ENCODE measurements around the gene ZBTB46. TPM values are rescaled to one million over a fixed set of nuclear protein-coding genes. Genes with fewer than 3 reads are reported as not detected.

Gene ZBTB46
- total RNA-seq, 4 donors from 2014 or later: 15.9 to 39.9 (median 27.7) TPM

DNA sequence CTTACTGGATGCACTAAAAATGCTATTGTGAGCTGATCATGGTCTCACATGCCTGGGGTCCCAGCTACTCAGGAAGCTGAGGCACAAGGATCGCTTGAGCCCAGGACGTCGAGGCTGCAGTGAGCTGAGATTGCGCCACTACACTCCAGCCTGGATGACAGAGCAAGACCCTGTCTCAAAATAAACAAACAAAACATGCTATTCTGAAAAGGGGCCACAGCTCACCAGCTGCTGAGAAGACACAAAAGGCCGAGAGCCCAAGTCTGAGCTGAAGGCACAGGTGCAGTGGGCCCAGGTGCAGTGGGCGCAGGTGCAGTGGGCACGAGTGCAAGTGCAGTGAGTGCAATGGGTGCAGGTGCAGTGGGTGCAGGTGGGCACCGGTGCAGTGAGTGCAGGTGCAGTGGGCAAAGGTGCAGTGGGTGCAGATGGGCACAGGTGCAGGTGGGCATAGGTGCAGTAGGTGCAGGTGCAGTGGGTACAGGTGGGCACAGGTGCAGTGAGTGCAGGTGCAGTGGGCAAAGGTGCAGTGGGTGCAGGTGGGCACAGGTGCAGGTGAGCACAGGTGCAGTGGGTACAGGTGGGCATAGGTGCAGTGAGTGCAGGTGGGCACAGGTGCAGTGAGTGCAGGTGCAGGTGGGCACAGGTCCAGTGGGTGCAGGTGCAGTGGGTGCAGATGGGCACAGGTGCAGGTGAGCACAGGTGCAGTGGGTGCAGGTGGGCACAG is 16.0 kb downstream of the ZBTB46 start:
- no peaks in the 10 kb centered on the region for H3K36me3 ChIP-seq
- DNase-seq: no peak
- 73 to 77% methylated on average over 8 of the region's 8 CpGs for WGBS, 2 donors
- TF ChIP-seq, protein P1, sequence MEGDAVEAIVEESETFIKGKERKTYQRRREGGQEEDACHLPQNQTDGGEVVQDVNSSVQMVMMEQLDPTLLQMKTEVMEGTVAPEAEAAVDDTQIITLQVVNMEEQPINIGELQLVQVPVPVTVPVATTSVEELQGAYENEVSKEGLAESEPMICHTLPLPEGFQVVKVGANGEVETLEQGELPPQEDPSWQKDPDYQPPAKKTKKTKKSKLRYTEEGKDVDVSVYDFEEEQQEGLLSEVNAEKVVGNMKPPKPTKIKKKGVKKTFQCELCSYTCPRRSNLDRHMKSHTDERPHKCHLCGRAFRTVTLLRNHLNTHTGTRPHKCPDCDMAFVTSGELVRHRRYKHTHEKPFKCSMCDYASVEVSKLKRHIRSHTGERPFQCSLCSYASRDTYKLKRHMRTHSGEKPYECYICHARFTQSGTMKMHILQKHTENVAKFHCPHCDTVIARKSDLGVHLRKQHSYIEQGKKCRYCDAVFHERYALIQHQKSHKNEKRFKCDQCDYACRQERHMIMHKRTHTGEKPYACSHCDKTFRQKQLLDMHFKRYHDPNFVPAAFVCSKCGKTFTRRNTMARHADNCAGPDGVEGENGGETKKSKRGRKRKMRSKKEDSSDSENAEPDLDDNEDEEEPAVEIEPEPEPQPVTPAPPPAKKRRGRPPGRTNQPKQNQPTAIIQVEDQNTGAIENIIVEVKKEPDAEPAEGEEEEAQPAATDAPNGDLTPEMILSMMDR (IDR thresholded peaks at IDR 0.05): no peak
- TF ChIP-seq POLR2A (IDR thresholded peaks at IDR 0.05): no peak
- H3K4me3 ChIP-seq (replicated peaks in 1 of 3): no peak overlapping the region
- no peaks in the 10 kb centered on the region for H3K4me1 ChIP-seq
- intact Hi-C loops (cut with DNase I): no loop called here
- no peaks in the 10 kb centered on the region for H3K9me3 ChIP-seq
- H3K27me3 ChIP-seq: no peaks in the 10 kb centered on the region
- no peak overlapping the region for H3K27ac ChIP-seq

DNA sequence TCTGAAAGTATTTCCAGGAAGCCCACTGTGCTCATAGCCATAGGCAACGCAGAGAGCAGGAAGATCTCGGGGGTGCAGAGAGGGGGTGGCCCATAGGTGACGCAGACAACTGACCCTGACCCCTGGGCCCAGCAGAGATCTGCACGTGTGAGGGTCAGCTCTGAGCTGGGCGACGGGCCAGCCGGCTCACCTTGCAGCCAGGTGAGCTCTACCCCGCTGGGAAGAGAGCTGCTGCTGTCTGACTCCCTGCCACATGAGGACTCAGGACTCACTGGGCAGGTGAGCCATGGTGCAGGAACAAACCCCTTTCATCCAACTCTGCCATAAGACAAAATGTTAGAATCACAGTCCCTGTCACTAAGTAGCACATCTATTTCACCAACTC is 19.6 kb downstream of the ZBTB46 start:
- Histone ChIP-seq H3K9me3 (no peaks in the 10 kb centered on the region), H3K27me3 (no peaks in the 10 kb centered on the region), H3K4me3 (replicated peaks in 1 of 3) (no peak overlapping the region), H3K4me1 (no peaks in the 10 kb centered on the region), H3K36me3 (no peaks in the 10 kb centered on the region), H3K27ac (no peak overlapping the region)
- intact Hi-C loops (cut with DNase I): no loop called here
- 65 to 66% methylated on average over 2 to 7 of the region's 8 CpGs for WGBS, 2 donors
- TF ChIP-seq POLR2A (IDR thresholded peaks at IDR 0.05): no peak
- TF ChIP-seq, protein P1 (IDR thresholded peaks at IDR 0.05): no peak
- DNase-seq: no peak

DNA sequence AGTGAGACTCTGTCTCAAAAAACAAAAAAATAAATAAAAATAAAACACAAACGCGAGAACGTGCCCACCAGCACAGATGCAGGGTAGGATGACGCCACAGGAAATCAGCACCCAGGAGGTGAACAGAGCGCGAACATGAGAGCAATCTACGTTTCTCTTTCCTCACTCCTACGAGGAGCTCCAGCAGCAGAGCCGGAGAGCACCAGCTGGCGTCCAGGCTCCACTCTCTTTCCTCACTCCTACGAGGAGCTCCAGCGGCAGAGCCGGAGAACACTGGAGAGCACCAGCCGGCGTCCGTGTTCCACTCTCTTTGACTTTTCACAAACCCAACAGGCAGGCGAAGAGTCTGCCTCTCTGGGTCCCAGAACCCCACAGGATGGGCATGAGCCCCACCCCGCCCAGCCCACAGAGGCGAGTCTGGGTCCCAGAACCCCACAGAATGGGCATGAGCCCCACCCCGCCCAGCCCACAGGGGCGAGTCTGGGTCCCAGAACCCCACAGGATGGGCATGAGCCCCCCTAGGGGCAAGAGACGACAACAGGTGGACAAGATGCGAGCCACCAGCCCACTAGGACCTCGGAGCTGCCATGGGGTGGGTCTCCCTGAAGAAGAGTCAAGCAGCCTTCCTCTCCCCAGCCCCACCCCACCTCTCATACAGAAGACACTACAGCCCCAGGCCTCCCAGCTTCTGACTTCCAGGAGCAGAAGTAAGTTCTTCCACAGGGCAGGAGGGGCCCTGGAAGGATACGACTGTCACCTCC is 20.2 kb downstream of the ZBTB46 start:
- TF ChIP-seq POLR2A (IDR thresholded peaks at IDR 0.05): no peak
- TF ChIP-seq, protein P1 (IDR thresholded peaks at IDR 0.05): no peak
- intact Hi-C loops (cut with DNase I): no loop called here
- DNase-seq: no peak
- H3K9me3 ChIP-seq: no peaks in the 10 kb centered on the region
- H3K36me3 ChIP-seq: no peaks in the 10 kb centered on the region
- H3K27ac ChIP-seq: no peak overlapping the region
- H3K4me1 ChIP-seq: no peaks in the 10 kb centered on the region
- H3K4me3 ChIP-seq (replicated peaks in 1 of 3): no peak overlapping the region
- whole genome bisulfite sequencing, 2 donors: 87 to 89% methylated on average over 20 to 25 of the region's 25 CpGs
- H3K27me3 ChIP-seq: no peaks in the 10 kb centered on the region

DNA sequence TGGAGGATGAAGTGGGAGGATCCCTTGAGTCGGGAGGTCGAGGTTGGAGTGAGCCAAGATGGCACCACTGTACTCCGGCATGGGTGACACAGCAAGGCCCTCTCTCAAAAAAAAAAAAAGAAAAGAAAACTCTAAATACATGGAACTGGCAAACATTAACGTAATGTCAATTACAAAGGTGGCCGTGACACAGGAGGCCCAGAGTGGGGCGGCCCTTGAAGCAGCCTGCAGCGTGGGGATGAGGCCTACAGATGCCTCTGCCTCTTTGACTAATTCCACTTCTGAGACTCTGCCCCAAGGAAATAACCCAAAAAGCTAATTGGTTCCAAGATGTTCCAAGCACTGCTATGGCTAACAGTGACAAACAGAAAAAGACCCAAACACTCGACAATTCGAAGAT is 21.2 kb downstream of the ZBTB46 start:
- Histone ChIP-seq H3K27ac (no peak overlapping the region), H3K4me3 (replicated peaks in 1 of 3) (no peak overlapping the region), H3K36me3 (no peaks in the 10 kb centered on the region), H3K9me3 (no peaks in the 10 kb centered on the region), H3K27me3 (no peaks in the 10 kb centered on the region), H3K4me1 (no peaks in the 10 kb centered on the region)
- 95 to 98% methylated on average over 9 of the region's 9 CpGs for WGBS, 2 donors
- no peak for DNase-seq
- no peak for TF ChIP-seq POLR2A (IDR thresholded peaks at IDR 0.05)
- TF ChIP-seq, protein P1 (IDR thresholded peaks at IDR 0.05): no peak
- intact Hi-C loops (cut with DNase I): no loop called here

All from thyroid gland (tissue), 4 donors.